ENCODE data around the gene TRIM52.

Gene TRIM52

GRCh38 chr5:181234455-181235306 is 26.3 kb downstream of the TRIM52 start:
- no peak for TF ChIP-seq CTCF (IDR thresholded peaks at IDR 0.05; ENCODE audit: low read depth, low read length)
- H3K4me3 ChIP-seq (ENCODE audit: low read depth, low read length): no peak overlapping the region

- TF ChIP-seq CTCF (IDR thresholded peaks at IDR 0.05; ENCODE audit: low read depth, low read length): no peak
- no peak overlapping the region for H3K4me3 ChIP-seq (ENCODE audit: low read depth, low read length)
Observed at GRCh38 chr5:181233801-181234454, 27.0 kb downstream of the TRIM52 start.

GRCh38 chr5:181233088-181233800 is 27.7 kb downstream of the TRIM52 start:
- no peak overlapping the region for H3K4me3 ChIP-seq (ENCODE audit: low read depth, low read length)
- no peak for TF ChIP-seq CTCF (IDR thresholded peaks at IDR 0.05; ENCODE audit: low read depth, low read length)

GRCh38 chr5:181232593-181232992 is 28.4 kb downstream of the TRIM52 start:
- TF ChIP-seq CTCF (IDR thresholded peaks at IDR 0.05; ENCODE audit: low read depth, low read length): no peak
- H3K4me3 ChIP-seq (ENCODE audit: low read depth, low read length): no peak overlapping the region

GRCh38 chr5:181231432-181231831 is 29.5 kb downstream of the TRIM52 start:
- no peak for TF ChIP-seq CTCF (IDR thresholded peaks at IDR 0.05; ENCODE audit: low read depth, low read length)
- no peak overlapping the region for H3K4me3 ChIP-seq (ENCODE audit: low read depth, low read length)

- H3K4me3 ChIP-seq (ENCODE audit: low read depth, low read length): no peak overlapping the region
- no peak for TF ChIP-seq CTCF (IDR thresholded peaks at IDR 0.05; ENCODE audit: low read depth, low read length)
Observed at GRCh38 chr5:181230551-181230950, 30.4 kb downstream of the TRIM52 start.
